Measurements from ENCODE around the gene ETAA1.

- TF ChIP-seq REST (tag by site-specific recombination; IDR thresholded peaks at IDR 0.05), result no peak
- TF ChIP-seq CTCF (tag by site-specific recombination; IDR thresholded peaks at IDR 0.05), result no peak
- TF ChIP-seq TCF7L2 (IDR thresholded peaks at IDR 0.05; ENCODE audit: borderline replicate concordance, low read depth, low read length), result no peak
- no peak for TF ChIP-seq ZNF510 (tag by site-specific recombination; IDR thresholded peaks at IDR 0.05; ENCODE audit: insufficient replicate concordance)
- no peak for TF ChIP-seq ZBTB7A (tag by site-specific recombination; IDR thresholded peaks at IDR 0.05; ENCODE audit: low read depth)
- no peak for TF ChIP-seq ATF2 (tag by site-specific recombination; IDR thresholded peaks at IDR 0.05; ENCODE audit: low read depth)
- no peak for TF ChIP-seq ZNF133 (tag by site-specific recombination; IDR thresholded peaks at IDR 0.05)
- TF ChIP-seq ZBTB20 (tag by site-specific recombination; IDR thresholded peaks at IDR 0.05), result no peak
- no peak for TF ChIP-seq ZNF776 (tag by site-specific recombination; IDR thresholded peaks at IDR 0.05; ENCODE audit: borderline replicate concordance)
- no peak for TF ChIP-seq ZNF571 (tag by site-specific recombination; IDR thresholded peaks at IDR 0.05)
- no peak for TF ChIP-seq SP2 (tag by site-specific recombination; IDR thresholded peaks at IDR 0.05)
Observed at GRCh38 chr2:67393237-67393636, 3.9 kb upstream of the ETAA1 start.

Measured in HEK293 (cell line).